ENCODE results near the gene B2M.

B2M gene

DNA sequence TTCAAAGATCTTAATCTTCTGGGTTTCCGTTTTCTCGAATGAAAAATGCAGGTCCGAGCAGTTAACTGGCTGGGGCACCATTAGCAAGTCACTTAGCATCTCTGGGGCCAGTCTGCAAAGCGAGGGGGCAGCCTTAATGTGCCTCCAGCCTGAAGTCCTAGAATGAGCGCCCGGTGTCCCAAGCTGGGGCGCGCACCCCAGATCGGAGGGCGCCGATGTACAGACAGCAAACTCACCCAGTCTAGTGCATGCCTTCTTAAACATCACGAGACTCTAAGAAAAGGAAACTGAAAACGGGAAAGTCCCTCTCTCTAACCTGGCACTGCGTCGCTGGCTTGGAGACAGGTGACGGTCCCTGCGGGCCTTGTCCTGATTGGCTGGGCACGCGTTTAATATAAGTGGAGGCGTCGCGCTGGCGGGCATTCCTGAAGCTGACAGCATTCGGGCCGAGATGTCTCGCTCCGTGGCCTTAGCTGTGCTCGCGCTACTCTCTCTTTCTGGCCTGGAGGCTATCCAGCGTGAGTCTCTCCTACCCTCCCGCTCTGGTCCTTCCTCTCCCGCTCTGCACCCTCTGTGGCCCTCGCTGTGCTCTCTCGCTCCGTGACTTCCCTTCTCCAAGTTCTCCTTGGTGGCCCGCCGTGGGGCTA is at the start of gene B2M, which contains the start of gene PATL2:
Gene B2M, plus strand, starts transcription at position 422 of the 647 bp plus-strand sequence. Its CDS starts 30 bp downstream, at position 452.
Gene PATL2, minus strand, starts transcription at position 228 of the 647 bp plus-strand sequence. CDS start 34,833 bp downstream, outside the sequence.
- no peak for TF ChIP-seq CTCF (IDR thresholded peaks at IDR 0.05; ENCODE audit: insufficient read depth, low read depth, low read length, missing control alignments)
- H3K4me3 ChIP-seq (ENCODE audit: low read length), result peak within 1 kb of the TSS; percentile 95
- peak; percentile 96 for DNase-seq (ENCODE audit: low read depth)

- DNase-seq (ENCODE audit: low read depth), result no peak
- no peak for TF ChIP-seq CTCF (IDR thresholded peaks at IDR 0.05; ENCODE audit: insufficient read depth, low read depth, low read length, missing control alignments)
- no peak overlapping the region for H3K4me3 ChIP-seq (ENCODE audit: low read length)
Measured at GRCh38 chr15:44661576-44661975, 49.7 kb upstream of the B2M start.

DNA sequence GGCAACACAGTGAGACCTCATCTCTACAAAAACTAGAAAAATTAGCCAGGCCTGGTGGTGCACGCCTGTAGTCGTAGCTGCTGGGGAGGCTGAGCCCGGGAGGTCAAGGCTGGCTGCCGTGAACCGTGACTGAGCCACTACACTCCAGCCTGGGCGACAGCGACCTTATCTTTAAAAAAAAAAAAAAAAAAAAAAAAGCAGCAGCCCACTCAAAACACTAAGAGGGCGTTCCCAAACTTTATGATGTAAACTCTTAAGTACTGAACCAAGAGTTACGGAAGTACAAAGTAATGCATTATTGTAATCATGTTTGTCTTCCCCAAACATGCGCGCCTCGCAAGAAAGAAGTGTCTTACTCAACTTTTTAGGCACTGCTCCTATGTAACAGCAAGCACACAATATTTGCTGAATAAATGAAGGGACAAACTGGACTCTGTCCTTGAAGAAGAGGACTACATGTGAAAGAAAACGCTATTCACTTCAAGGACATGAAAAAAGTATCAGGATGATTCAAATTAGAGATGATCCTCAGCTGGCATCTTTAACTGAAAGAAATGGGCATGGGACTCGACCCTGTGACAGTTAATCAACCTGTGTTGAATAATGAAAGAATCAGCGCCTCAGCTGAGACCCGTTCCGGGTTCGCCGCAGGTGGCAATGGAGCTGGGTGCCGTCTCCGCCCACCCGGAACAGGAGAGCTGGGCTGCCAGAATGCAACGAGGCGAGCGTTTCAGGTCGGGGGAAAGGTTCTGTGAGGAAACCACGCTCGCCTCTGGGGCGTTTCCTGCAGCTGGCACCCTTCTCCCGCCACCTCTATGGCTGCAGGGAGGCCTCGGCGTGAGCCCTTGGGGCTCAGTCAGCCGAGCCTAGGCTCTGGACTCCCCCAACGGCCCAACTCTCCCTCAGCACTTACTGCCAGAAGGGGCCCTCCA is 48.6 kb upstream of the B2M start:
- TF ChIP-seq CTCF (IDR thresholded peaks at IDR 0.05; ENCODE audit: insufficient read depth, low read depth, low read length, missing control alignments), result no peak

GRCh38 chr15:44663410-44664308 is 47.7 kb upstream of the B2M start, which contains the start of gene SPG11:
Gene SPG11 (minus strand): TSS chr15:44663662. CDS start chr15:44663647, 15 bp downstream.
- peak within 1 kb of the TSS; percentile 90 for H3K4me3 ChIP-seq (ENCODE audit: low read length)
- TF ChIP-seq CTCF (IDR thresholded peaks at IDR 0.05; ENCODE audit: insufficient read depth, low read depth, low read length, missing control alignments), result peak; percentile 92
- DNase-seq (ENCODE audit: low read depth), result peak; percentile 97

More for the DNA sequence above, 48.6 kb upstream of the B2M start:
- DNase-seq (ENCODE audit: low read depth), result peak; percentile 62
- H3K4me3 ChIP-seq (ENCODE audit: low read length), result peak overlapping the region; percentile 90

- no peak overlapping the region for H3K4me3 ChIP-seq (ENCODE audit: low read length)
- no peak for TF ChIP-seq CTCF (IDR thresholded peaks at IDR 0.05; ENCODE audit: insufficient read depth, low read depth, low read length, missing control alignments)
- no peak for DNase-seq (ENCODE audit: low read depth)
Measured at GRCh38 chr15:44666210-44667038, 44.9 kb upstream of the B2M start.

GRCh38 chr15:44667039-44667360 is 44.3 kb upstream of the B2M start:
- H3K4me3 ChIP-seq (ENCODE audit: low read length), result no peak overlapping the region
- DNase-seq (ENCODE audit: low read depth), result no peak
- no peak for TF ChIP-seq CTCF (IDR thresholded peaks at IDR 0.05; ENCODE audit: insufficient read depth, low read depth, low read length, missing control alignments)

Data from epithelial cell of esophagus (primary cell).